CD4-positive, alpha-beta T cell treated with Interleukin-4 for 4 hours (primary cell): ENCODE data around the gene P2RX3.

Source experiments
- DNase-seq: peaks from one replicate; pipeline ENCODE4 v3.0.0-alpha.2; 2020

Gene P2RX3

GRCh38 chr11:57310091-57310490 is 28.1 kb upstream of the P2RX3 start:
- DNase-seq, result no peak

GRCh38 chr11:57310630-57311086 is 27.5 kb upstream of the P2RX3 start:
- DNase-seq, result no peak

GRCh38 chr11:57311109-57311936 is 26.8 kb upstream of the P2RX3 start:
- DNase-seq, result peak; percentile 39

- no peak for DNase-seq
Observed at GRCh38 chr11:57312511-57313021, 25.6 kb upstream of the P2RX3 start.

GRCh38 chr11:57313071-57313787 is 24.9 kb upstream of the P2RX3 start:
- DNase-seq, result no peak

GRCh38 chr11:57313788-57314135 is 24.4 kb upstream of the P2RX3 start:
- no peak for DNase-seq

GRCh38 chr11:57314221-57314973 is 23.8 kb upstream of the P2RX3 start:
- no peak for DNase-seq

- no peak for DNase-seq
Observed at GRCh38 chr11:57315491-57315890, 22.7 kb upstream of the P2RX3 start.

GRCh38 chr11:57316017-57316416 is 22.1 kb upstream of the P2RX3 start:
- DNase-seq, result no peak

- DNase-seq, result no peak
Observed at GRCh38 chr11:57318178-57318577, 20.0 kb upstream of the P2RX3 start.

GRCh38 chr11:57320067-57320718 is 18.0 kb upstream of the P2RX3 start:
- no peak for DNase-seq

GRCh38 chr11:57320719-57321387 is 17.3 kb upstream of the P2RX3 start:
- no peak for DNase-seq

GRCh38 chr11:57321388-57322255 is 16.5 kb upstream of the P2RX3 start:
- no peak for DNase-seq

GRCh38 chr11:57322256-57323166 is 15.6 kb upstream of the P2RX3 start:
- DNase-seq, result no peak

GRCh38 chr11:57323167-57323854 is 14.8 kb upstream of the P2RX3 start:
- no peak for DNase-seq

- DNase-seq, result no peak
Observed at GRCh38 chr11:57323855-57324153, 14.3 kb upstream of the P2RX3 start.

- DNase-seq, result no peak
Observed at GRCh38 chr11:57324154-57324885, 13.8 kb upstream of the P2RX3 start.

GRCh38 chr11:57324886-57325734 is 13.0 kb upstream of the P2RX3 start, which contains the start of gene TNKS1BP1:
Gene TNKS1BP1 (minus strand): TSS chr11:57324952. CDS start chr11:57321885, 3,067 bp downstream.
- peak; percentile 95 for DNase-seq
